ENCODE data around the gene SCG3.
A peak's percentile ranks its signal among the peaks of the same experiment; 100 is the strongest.

Gene SCG3

GRCh38 chr15:51749307-51749706 is 68.0 kb downstream of the SCG3 start:
- no peak overlapping the region for H3K4me3 ChIP-seq (ENCODE audit: low read depth, low read length)
- no peak overlapping the region for H3K27ac ChIP-seq
- H3K9me3 ChIP-seq (ENCODE audit: severe bottlenecking) = no peaks in the 10 kb centered on the region
- no peak for DNase-seq
- no peaks in the 10 kb centered on the region for H3K27me3 ChIP-seq (ENCODE audit: insufficient read depth, low read depth, severe bottlenecking)
- H3K36me3 ChIP-seq = no peaks in the 10 kb centered on the region
- no peak for TF ChIP-seq CTCF (IDR thresholded peaks at IDR 0.05; ENCODE audit: low read depth, low read length)

GRCh38 chr15:51750186-51750585 is 68.9 kb downstream of the SCG3 start:
- Histone ChIP-seq H3K9me3 (ENCODE audit: severe bottlenecking) (no peaks in the 10 kb centered on the region), H3K27me3 (ENCODE audit: insufficient read depth, low read depth, severe bottlenecking) (no peaks in the 10 kb centered on the region), H3K27ac (no peak overlapping the region), H3K4me3 (ENCODE audit: low read depth, low read length) (no peak overlapping the region), H3K36me3 (no peaks in the 10 kb centered on the region)
- no peak for DNase-seq
- no peak for TF ChIP-seq CTCF (IDR thresholded peaks at IDR 0.05; ENCODE audit: low read depth, low read length)

GRCh38 chr15:51750792-51751696 is 69.7 kb downstream of the SCG3 start, which contains the start of gene TMOD2:
Gene TMOD2 (plus strand): TSS chr15:51751597. CDS start chr15:51766442, 14,845 bp downstream.
- Histone ChIP-seq H3K27me3 (ENCODE audit: insufficient read depth, low read depth, severe bottlenecking) (no peaks in the 10 kb centered on the region), H3K4me3 (ENCODE audit: low read depth, low read length) (peak within 1 kb of the TSS; percentile 82), H3K36me3 (no peaks in the 10 kb centered on the region), H3K9me3 (ENCODE audit: severe bottlenecking) (no peaks in the 10 kb centered on the region), H3K27ac (no peak within 1 kb of the TSS)
- no peak for TF ChIP-seq CTCF (IDR thresholded peaks at IDR 0.05; ENCODE audit: low read depth, low read length)
- peak; percentile 52 for DNase-seq

DNA sequence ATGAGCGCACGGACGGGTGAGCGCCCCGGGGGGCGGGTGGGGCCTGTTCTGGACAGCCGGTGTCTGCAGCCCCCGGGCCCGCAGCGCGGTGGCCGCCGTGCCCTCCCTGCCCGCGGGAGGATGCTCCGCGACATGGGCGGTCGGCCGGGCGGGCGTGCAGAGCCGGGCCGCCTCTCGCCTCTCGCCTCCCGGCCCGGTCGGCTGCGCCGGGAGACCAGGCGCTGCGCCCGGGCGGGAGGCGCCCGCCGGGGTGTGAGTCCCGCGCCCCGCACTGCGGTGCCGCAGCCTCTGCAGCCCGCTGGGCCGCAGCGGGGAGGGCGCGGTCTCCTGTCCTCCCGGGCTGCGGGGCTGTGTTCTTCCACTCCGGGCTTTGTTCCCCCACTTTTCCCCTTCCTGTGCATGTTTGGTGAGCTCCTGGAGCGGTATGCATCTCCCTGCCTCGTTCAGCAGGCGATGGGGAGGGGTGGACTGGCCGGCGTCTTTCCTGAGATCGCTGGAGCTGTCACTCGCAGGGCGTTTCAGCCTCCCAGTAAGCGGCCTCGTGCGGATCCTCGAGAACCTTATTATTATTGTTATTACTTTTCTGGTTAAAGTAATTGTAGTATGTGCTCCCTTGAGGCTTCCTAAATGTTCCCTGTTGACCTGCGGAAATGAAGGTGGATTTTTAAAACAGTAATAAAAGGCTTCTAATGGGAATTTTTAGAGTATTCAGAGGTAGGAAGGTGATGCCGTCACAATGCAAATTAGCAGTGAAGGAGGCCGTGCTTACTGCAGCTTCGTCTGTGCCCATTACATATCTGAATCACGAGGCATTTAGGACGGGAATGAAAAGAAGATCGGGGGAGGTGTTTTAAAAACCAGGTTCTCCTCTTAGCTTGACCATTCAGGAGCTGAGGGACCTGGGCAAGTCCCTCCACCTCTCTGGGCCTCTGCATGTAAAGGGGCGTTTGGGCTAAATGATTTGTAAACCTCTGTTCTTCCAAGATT is 70.7 kb downstream of the SCG3 start:
- H3K36me3 ChIP-seq = no peaks in the 10 kb centered on the region
- H3K27ac ChIP-seq = no peak overlapping the region
- H3K9me3 ChIP-seq (ENCODE audit: severe bottlenecking) = no peaks in the 10 kb centered on the region
- no peak for TF ChIP-seq CTCF (IDR thresholded peaks at IDR 0.05; ENCODE audit: low read depth, low read length)
- peak; percentile 48 for DNase-seq
- peak overlapping the region; percentile 82 for H3K4me3 ChIP-seq (ENCODE audit: low read depth, low read length)
- no peaks in the 10 kb centered on the region for H3K27me3 ChIP-seq (ENCODE audit: insufficient read depth, low read depth, severe bottlenecking)

- no peaks in the 10 kb centered on the region for H3K9me3 ChIP-seq (ENCODE audit: severe bottlenecking)
- H3K4me3 ChIP-seq (ENCODE audit: low read depth, low read length) = no peak overlapping the region
- no peak overlapping the region for H3K27ac ChIP-seq
- no peak for DNase-seq
- TF ChIP-seq CTCF (IDR thresholded peaks at IDR 0.05; ENCODE audit: low read depth, low read length) = no peak
- H3K27me3 ChIP-seq (ENCODE audit: insufficient read depth, low read depth, severe bottlenecking) = no peaks in the 10 kb centered on the region
- H3K36me3 ChIP-seq = no peaks in the 10 kb centered on the region
These were observed 71.6 kb downstream of the SCG3 start for GRCh38 chr15:51752888-51753287.
